KBM-7 (cell line): ENCODE results near the gene RBCK1.
"Not testable (repeated sequence)": the region's sequence is repeated elsewhere in the genome, so short reads cannot be mapped to it uniquely, and the experiment has no call there.

Source experiments
- DNase-seq: peaks from one replicate; pipeline ENCODE4 v3.0.0-alpha.2; 2015
- in situ Hi-C: fragments of 300-500 bp; cut with MboI; formaldehyde crosslinking; loops from 2 replicates; pipeline ENCODE4 v1.14.3; 2020; ENCODE audit warnings: low sequenced_read_pairs, low pct_unique_long_range_greater_than_20kb, mixed read lengths

Gene RBCK1

DNA sequence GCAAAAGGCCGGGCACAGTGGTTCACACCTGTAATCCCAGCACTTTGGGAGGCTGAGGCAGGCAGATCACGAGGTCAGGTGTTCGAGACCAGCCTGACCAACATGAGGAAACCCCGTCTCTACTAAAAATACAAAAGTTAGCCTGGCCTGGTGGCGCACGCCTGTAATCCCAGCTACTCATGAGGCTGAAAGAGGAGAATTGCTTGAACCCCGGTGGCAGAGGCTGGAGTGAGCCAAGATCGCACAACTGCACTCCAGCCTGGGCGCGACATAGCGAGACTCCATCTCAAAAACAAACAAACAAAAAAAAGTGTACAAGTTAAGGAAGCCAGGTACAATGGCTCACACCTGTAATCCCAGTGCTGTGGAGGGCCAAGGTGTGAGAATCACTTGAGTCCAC is 43.9 kb downstream of the RBCK1 start:
- in situ Hi-C loops, DNase-seq: not testable (repeated sequence)

DNA sequence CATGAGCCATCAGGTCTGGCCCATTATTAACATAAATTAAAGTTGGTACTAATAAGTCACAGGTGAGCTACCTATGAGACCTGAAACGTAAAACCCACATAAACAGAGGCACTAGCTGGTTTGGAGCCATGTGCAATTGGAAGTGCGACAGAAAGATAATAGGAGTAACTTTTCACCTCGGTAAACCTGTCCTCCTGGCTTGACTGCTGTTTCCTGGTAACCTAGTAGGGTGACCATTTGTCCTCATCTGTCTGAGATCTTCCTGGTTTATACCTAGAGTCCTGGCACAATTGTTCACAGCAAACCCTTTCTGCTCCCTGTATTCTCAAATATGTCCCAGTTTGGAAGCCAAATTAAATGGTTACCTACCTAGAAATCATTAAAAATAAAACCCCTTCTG is 46.9 kb downstream of the RBCK1 start:
- in situ Hi-C loops = no loop called here
- no peak for DNase-seq

DNA sequence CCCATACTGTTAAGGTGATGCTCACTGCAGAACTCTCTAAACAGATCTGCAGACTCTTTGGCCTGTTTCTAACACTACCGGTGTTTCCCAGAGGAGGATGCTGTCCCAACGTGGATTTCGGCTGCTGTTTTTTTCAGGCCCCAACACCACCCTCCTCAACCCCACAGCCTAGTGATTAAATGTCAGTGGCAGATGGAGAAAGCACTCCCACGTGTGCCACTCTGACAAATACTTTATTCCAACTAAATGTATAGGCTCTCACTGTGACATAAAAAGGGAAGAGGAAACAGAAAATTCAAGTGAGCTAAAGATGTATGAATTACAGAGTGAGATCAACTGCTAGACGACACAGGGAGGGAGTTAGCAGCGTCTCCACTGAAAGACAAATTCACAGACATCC is 50.7 kb downstream of the RBCK1 start:
- in situ Hi-C loops = no loop called here
- peak; percentile 66 for DNase-seq

DNA sequence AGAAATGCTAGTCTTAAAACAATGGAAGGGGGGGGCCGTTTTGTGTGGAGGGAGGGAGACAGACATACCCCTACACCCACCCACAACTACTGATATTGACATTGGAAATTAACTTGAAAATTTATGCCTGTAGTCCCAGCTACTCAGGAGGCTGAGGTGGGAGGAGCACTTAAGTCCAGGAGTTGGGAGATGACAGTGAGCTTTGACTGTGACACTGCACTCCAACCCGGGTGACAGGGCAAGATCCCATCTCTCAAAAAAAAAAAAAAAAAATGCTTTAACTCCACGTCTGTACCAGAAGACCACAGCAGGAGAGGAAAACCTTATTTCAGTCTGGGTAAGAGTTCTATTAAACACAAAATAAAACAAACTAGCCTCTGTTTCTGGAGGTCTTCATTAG is 52.1 kb downstream of the RBCK1 start:
- no peak for DNase-seq
- in situ Hi-C loops = no loop called here

DNA sequence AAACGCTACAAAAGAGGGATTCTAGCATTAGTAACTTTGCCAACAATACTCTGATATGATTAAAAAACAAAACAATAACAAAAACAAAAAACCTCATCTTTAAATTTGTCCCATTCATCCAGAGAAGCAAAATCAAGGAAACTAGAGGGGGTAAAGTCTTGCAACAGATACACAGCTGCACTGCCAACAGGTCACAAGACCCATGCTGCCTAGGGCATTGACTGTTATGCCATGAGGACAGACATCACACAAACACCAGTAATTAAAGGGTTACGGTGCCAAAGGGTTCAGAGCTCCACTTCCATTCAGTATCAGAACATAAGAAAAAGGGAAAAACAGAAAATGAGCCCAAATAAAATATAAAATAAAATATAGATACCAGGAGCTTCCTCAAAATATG is 52.6 kb downstream of the RBCK1 start:
- in situ Hi-C loops = no loop called here
- no peak for DNase-seq

DNA sequence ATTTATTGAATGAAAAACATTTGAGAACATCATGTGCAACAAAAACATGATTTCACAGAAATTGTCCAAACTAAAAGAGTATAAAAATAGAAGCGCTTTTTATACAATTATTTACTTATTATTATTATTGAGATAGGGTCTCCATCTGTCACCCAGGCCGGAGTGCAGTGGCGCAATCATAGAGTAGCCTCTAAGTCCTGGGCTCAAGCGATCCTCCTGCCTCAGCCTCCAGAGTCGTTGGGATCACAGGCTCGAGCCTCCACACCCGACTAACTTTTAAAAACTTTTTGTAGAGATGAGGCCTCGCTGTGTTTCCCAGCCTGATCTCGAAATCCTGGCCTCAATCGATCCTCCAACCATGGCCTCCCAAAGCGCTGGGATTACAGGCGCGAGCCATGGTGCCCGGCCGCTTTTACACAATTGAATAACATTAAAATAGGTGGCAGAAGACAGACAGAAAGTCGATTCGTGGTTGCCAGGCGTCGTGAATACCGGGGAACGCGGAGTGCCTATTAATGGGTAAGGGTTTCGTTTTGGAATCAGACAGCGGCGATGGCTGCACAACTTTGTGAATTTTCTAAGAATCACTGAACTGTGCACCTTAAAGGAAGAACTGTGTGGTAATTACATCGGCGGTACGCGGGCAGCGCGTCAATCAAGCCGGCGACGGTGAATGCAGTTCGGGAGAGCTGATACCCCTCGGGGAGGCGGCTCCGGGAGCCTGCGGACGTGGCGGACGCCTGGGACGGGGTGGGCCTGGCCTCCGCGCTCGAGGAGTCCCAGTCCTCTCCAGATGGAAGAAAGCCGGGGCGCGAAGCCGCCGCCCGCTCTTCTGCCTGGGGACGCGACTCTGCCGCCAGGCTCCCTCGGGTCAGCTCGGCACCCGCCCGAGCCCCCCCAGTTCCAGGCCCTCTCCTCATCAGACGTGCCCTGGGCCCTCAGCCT is 53.4 kb downstream of the RBCK1 start:
- peak; percentile 59 for DNase-seq
- in situ Hi-C loops = no loop called here

DNA sequence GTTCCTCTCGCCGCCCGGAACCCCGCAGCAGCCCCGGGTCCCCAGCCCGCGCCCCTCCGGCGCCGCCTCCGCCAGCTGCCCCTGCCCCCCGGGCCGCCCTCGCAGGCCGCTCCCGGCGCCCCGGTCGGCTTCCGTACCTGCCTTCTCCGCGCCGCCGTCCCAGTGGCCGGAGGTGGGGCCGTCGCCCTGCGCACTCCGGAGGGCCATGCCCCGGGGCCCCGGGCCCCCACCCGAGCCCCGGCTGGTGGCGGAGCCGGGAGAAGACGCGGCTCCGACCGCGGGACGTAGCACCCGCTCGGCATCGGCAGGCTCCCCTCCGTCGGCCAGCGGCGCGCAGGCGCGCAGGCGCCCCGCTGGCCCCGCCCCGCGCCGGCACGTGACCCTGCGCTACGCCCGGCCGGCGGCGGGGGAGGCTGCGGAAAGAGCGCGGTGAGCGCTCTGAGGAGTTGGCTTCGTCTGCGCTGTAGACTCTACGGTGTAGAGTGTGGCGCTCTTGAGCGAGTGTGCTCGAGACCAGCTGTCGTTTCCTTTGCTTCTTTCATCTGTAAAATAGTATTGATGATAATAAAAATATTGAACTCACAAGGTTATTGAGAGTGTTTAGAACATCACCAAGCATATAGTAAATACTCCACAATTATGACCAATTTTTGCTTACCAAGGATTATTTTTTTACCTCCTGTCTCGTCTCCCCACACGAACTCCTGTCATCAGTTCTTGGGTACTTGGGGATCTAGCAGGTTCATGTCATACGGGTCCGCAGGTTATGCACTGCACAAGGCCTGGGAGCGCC is 54.3 kb downstream of the RBCK1 start, which contains the start of gene TBC1D20:
TBC1D20 (minus strand) TSS at position 335 of the 793 bp plus-strand sequence; CDS start at position 207, 128 bp downstream.
- in situ Hi-C loops = no loop called here

DNA sequence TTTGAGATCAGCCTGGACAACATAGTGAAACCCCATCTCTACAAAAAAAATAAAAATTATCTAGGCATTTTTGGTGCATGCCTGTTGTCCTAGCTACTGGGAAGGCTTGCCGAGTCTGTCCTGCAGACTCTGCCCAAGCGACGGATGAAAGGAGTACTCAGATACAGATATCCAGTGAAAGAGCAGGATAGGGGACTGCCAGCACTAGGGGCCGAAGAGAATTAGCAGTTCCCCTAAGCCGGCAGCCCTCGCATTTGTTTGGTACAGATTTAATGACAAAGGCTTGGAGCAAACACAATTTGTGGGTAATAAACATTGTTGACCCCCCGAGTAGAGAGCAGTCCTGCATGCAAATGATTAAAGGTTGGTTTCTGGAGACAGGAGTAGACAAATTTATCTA is 59.7 kb downstream of the RBCK1 start:
- DNase-seq = no peak
- in situ Hi-C loops = no loop called here

More for the DNA sequence above, 54.3 kb downstream of the RBCK1 start, which contains the start of gene TBC1D20:
- DNase-seq = peak; percentile 77

DNA sequence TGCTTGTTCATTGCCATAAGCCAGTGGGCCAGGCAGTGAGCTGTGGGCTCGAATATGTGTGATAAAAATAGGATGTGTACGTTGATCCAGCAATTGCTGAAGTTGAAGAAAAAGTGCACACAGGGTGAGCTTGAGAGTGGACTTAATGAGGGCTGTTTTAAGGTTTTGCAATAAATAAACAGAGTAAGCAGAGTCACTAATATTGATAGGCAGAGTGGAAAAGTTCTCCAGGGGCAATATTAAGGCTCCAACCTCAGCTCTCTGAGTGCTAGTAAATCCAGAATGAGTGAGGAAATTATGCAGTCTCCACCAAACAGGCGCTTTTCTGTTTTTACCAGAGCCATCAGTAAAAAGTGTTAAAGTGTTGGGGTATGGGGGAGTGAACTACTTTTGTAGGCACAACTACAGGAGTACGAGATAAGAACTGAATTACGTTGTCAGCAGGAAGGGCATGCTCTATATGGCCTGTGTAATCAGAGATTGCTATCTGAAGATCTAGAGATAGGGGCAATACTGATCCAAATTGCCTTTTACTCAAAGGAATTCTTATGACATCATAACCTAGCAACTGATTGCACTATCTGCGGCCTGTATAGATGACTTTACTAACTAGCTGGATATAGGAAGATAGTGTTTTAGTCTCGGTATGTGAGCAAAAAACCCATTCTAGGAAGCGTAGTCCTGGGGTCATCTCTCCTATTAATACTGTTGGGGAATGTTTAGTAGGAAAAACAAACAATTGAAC is 61.8 kb downstream of the RBCK1 start:
- in situ Hi-C loops = no loop called here
- no peak for DNase-seq

DNA sequence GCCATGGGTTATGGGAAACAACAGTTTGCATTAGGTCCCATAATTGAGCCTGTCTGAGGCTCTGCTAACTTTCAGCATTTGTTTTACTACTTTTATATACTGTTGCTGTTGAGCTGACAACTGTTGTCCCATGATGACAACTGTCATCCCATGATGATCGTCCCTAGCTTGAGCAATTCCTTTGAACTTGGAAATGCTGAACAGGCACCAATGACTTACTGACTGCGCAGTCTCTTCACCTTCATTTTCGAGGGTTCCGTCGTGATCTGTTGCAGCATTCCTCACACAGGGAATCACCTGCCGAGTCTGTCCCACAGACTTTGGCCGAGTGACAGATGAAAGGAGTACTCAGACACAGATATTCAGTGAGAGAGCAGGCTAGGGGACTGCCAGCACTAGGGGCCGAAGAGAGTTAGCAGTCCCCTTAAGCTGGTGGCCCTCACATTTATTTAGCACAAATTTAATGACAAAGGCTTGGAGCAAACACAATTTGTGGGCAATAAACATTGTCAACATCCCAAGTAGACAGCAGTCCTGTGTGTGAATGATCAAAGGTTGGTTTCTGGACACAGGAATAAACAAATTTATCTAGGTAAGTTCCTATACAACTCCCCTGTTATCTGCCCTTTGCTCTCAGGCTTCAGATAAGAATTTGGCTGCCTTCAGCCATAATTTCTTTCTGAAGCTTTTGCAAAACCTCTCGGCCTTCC is 64.2 kb downstream of the RBCK1 start:
- in situ Hi-C loops = no loop called here
- no peak for DNase-seq

DNA sequence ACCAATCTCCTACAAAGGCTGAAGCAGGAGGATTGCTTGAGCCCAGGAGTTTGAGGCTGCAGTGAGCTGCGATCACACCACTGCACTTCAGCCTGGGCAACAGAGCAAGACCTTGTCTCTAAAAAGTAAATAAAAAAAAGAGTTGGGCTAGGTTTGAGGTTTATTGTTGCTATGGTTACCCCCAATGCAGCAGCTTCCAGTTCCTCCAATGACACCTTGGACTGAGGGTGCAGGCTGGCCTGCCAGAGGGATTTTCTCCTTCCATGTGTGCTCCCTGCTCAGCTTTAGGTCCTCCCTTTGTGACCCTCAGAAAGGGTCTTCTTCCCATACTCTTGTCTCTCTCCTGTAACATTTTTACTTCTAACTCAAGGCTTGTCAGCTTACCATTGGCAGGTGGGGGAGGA is 64.8 kb downstream of the RBCK1 start:
- in situ Hi-C loops = no loop called here
- no peak for DNase-seq

DNA sequence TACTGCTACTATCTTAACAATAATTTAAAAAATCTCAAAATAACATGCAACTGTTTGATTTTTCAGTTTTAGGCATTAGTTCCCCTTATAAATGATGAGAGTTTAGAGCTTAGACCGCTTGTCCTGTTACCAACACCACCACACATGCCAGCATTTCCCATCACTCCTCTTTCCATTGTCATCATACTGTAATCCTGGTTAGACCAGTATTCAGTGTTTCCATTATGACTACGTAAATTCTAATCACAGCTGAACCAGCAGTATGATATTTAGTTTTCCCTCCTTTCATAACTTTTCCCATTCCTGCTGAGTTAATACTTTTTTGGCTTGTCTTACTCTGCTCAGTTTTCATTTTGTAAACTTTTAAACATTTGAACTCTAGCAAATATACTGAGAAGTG is 66.5 kb downstream of the RBCK1 start:
- in situ Hi-C loops = no loop called here
- DNase-seq = no peak

DNA sequence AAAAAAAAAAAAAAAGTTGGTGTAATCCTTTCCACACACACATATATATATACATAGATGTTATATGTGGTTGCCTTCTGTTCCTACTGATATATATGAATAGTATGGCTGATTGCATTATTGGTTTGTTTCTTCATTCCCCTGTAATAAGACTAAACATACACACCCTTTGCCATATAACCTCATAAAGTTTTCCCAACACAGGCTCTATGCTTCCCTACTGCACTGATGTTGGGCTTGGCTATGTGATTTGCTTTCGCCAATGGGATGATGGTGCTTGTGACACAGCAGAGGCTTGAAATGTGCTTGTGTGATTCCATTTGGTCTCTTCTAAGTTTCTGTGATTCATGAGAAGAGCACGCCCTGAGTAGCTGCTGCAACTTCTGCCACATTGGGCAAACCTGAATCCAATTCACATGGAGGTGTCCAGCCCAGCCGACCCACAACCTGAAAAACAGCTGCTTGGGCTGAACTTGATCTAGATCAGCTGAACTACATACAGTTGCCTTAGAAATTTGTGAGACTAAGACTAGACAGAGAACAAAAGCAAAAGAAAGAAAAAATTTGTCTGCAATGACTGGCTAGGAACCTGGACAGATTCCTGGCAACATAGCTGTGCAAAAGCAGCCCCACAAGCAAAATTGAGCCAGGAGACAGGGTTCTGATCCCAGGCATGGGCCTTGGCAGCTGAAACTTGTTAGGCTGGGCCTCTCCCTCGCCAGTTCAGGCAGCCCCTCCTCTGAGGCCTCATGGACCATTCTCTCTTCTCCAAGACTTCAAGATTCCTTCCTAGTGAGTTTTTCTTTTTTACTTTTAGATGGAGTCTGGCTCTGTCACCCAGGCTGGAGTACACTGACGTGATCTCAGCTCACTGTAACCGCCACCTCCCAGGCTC is 67.6 kb downstream of the RBCK1 start:
- no peak for DNase-seq
- in situ Hi-C loops = no loop called here

DNA sequence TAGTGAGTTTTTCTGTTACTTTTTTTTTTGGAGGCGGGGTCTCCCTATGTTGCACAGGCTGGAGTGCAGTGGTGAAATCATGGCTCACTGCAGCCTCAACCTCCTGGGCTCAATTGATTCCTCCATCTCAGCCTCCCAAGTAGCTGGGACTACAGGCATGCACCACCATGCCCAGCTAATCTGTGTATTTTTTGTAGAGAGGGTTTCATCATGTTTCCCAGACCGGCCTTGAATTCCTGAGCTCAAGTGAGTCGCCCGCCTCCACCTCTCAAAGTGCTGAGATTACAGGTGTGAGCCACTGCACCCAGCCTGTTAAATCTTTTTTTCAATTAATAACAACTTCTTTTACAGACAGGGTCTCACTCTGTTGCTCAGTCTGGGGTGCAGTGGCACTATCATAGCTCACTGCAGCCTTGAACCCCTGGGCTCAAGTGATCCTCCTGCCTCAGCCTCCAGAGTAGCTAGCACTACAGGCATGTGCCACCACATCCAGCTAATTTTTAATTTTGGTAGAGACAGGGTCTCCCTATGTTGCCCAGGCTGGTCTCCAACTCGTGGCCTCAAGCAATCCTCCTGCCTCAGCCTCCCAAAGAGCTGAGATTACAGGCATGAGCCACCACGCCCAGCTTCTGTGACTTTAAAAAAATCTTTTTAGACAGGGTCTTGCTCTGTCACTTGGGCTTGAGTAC is 68.6 kb downstream of the RBCK1 start:
- in situ Hi-C loops, DNase-seq: not testable (repeated sequence)

DNA sequence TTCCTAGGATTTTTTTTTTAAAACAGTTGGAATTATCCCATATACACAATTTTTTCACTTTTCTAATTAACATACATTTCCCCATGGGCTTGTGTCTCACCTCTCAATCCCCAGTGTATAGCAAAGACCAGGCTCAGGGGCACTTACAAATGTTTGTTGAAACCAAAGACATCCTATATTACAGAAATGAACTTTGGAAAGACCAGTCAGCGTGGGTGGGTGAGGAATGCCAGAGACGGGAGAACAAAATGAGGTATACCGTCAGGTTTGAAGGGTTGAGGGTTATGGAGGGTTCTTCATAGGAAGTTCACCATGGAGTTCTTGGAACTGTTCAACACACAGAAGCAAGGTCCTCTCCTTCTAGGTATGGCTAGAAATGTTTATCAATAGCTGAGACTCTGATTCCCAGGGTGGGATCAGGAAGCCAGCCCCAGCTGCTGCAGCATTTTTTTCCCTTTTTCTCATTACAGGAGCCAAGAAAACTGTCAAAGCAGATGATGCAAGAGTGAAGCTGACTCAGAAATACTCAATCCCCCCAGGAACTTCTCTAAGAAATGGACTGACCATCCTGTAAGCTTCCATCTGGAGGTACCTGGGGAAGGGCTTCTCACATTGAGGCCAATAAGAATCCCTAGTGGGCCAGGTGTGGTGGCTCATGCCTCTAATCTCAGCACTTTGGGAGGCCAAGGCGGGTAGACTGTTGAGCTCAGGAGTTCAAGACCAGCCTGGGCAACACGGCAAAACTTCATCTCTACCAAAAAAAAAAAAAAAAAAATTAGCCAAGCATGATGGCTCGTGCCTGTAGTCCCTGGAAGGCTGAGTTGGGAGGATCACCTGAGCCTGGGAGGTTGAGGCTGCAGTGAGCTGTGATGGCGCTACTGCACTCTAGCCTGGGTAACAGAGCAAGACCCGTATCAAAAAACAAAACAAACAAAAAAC is 70.2 kb downstream of the RBCK1 start:
- DNase-seq = no peak
- in situ Hi-C loops = no loop called here

DNA sequence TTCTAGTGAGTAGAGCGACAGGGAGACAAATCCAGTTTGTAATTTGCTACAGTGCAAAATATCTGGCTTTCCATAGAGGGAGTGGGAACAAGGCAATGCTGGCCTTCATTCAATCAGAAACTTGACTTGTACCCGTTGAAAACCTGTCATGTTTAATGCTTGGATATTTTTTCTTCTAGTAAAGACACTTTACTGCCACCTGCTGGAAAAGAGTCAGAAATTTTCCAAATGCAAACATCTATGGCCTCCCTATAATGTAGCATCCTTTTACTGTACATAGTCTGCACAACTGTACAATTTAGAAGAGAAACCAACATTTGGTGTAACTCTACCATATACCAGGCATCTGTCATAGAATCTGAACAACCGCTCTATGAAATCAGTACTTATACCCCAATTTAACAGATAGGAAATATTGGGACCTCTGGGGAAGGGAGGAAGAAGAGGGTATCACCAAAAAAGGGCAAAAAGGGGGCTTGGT is 70.9 kb downstream of the RBCK1 start:
- in situ Hi-C loops = no loop called here
- DNase-seq = peak; percentile 88
